OCI-LY3 (cell line): Measurements from ENCODE around the gene NPPC.

Source experiments
- H2AFZ ChIP-seq: fragments of 200-600, 300-600 bp; shearing (Covaris generic); 2 replicates; pipeline ENCODE4 v1.6.0; 2014; ENCODE audit warnings: antibody characterized with exemption, low read depth, low read length
- H3K27ac ChIP-seq: fragments of 200-600, 300-600 bp; sonication (generic); 2 replicates; pipeline ENCODE4 v1.5.1; 2014; ENCODE audit warnings: mild to moderate bottlenecking, low read length, moderate library complexity, mixed read lengths
- H3K27me3 ChIP-seq: fragments of 200-600, 300-600 bp; sonication (generic); 2 replicates; pipeline ENCODE4 v1.6.1; 2014; ENCODE audit warnings: low read depth, low read length, mixed read lengths
- H3K36me3 ChIP-seq: fragments of 200-600, 300-600 bp; sonication (generic); replicated peaks from 2 replicates; pipeline ENCODE3; 2014; ENCODE audit warnings: low read depth, low read length, mixed read lengths
- H3K4me1 ChIP-seq: fragments of 300-600, 200-600 bp; sonication (generic); 2 replicates; pipeline ENCODE4 v1.6.1; 2014; ENCODE audit warnings: low read length, mixed read lengths
- H3K4me2 ChIP-seq: fragments of 200-600, 300-600 bp; sonication (generic); 2 replicates; pipeline ENCODE4 v1.6.1; 2014; ENCODE audit warnings: low read length, mixed read lengths
- H3K4me3 ChIP-seq: fragments of 300-600, 200-600 bp; sonication (generic); 2 replicates; pipeline ENCODE4 v1.5.1; 2014; ENCODE audit warnings: antibody characterized with exemption, mild to moderate bottlenecking, low read length, moderate library complexity
- H3K79me2 ChIP-seq: fragments of 300-600, 200-600 bp; shearing (Covaris generic); 2 replicates; pipeline ENCODE4 v1.6.1; 2014; ENCODE audit warnings: mild to moderate bottlenecking, low read length, mixed read lengths
- H3K9ac ChIP-seq: fragments of 300-600, 200-600 bp; shearing (Covaris generic); 2 replicates; pipeline ENCODE4 v1.6.0; 2014; ENCODE audit warnings: mild to moderate bottlenecking, low read length, moderate library complexity
- H3K9me3 ChIP-seq: fragments of 200-600, 300-600 bp; shearing (Covaris generic); 2 replicates; pipeline ENCODE4 v1.6.1; 2014; ENCODE audit warnings: low read length, mixed read lengths; ENCODE audit not compliant: insufficient read depth
- H4K20me1 ChIP-seq: fragments of 200-600, 300-600 bp; sonication (generic); 2 replicates; pipeline ENCODE4 v1.6.1; 2016; ENCODE audit warnings: low read length, mixed read lengths; ENCODE audit not compliant: insufficient read depth
- CTCF ChIP-seq: fragments of 200-600, 300-600 bp; sonication (generic); IDR thresholded peaks from 2 replicates; pipeline ENCODE4 v1.5.1; 2014; ENCODE audit warnings: antibody characterized with exemption, low read length, low read depth
- EZH2phosphoT487 ChIP-seq: fragments of 200-600 bp; shearing (Covaris generic); IDR thresholded peaks from 2 replicates; pipeline ENCODE4 v1.6.1; 2018; ENCODE audit warnings: antibody characterized with exemption, mixed run types, low read depth

Gene NPPC

GRCh38 chr2:231891514-231891905, 34.7 kb downstream of the NPPC start:
- no peak for TF ChIP-seq CTCF
- no peak for TF ChIP-seq EZH2phosphoT487
- no peaks in the 10 kb centered on the region for H4K20me1 ChIP-seq

GRCh38 chr2:231890896-231891513, 35.2 kb downstream of the NPPC start:
- Histone ChIP-seq H3K36me3 (no peaks in the 10 kb centered on the region), H3K4me2 (no peak overlapping the region), H3K79me2 (no peaks in the 10 kb centered on the region), H3K4me3 (no peak overlapping the region), H3K4me1 (no peaks in the 10 kb centered on the region), H3K9ac (no peak overlapping the region), H3K9me3 (no peaks in the 10 kb centered on the region), H3K27ac (no peak overlapping the region), H4K20me1 (no peaks in the 10 kb centered on the region), H3K27me3 (no peaks in the 10 kb centered on the region; the same call in 1 of the 2 replicates), H2AFZ (no peak overlapping the region)
- TF ChIP-seq CTCF (no peak), EZH2phosphoT487 (no peak)

More at GRCh38 chr2:231891514-231891905, 34.7 kb downstream of the NPPC start:
- Histone ChIP-seq H3K79me2 (no peaks in the 10 kb centered on the region), H3K4me2 (no peak overlapping the region), H3K4me1 (no peaks in the 10 kb centered on the region), H3K9ac (no peak overlapping the region), H3K27ac (no peak overlapping the region), H3K4me3 (no peak overlapping the region), H3K27me3 (no peaks in the 10 kb centered on the region; the same call in 1 of the 2 replicates), H3K9me3 (no peaks in the 10 kb centered on the region), H3K36me3 (no peaks in the 10 kb centered on the region), H2AFZ (no peak overlapping the region)

GRCh38 chr2:231887756-231888155, 38.4 kb downstream of the NPPC start:
- no peaks in the 10 kb centered on the region for H3K4me1 ChIP-seq
- no peaks in the 10 kb centered on the region for H3K36me3 ChIP-seq
- H3K4me3 ChIP-seq: no peak overlapping the region
- H3K4me2 ChIP-seq: no peak overlapping the region
- TF ChIP-seq EZH2phosphoT487 (no peak), CTCF (no peak)
- H3K27me3 ChIP-seq: no peaks in the 10 kb centered on the region; the same call in 1 of the 2 replicates
- no peaks in the 10 kb centered on the region for H4K20me1 ChIP-seq
- no peaks in the 10 kb centered on the region for H3K79me2 ChIP-seq
- no peak overlapping the region for H3K27ac ChIP-seq
- no peaks in the 10 kb centered on the region for H3K9me3 ChIP-seq
- H2AFZ ChIP-seq: no peak overlapping the region
- H3K9ac ChIP-seq: no peak overlapping the region

GRCh38 chr2:231886071-231886681, 40.0 kb downstream of the NPPC start:
- Histone ChIP-seq H3K9me3 (no peaks in the 10 kb centered on the region), H3K27me3 (no peaks in the 10 kb centered on the region; the same call in 1 of the 2 replicates), H3K4me2 (no peak overlapping the region), H3K4me3 (no peak overlapping the region), H3K36me3 (no peaks in the 10 kb centered on the region), H3K79me2 (no peaks in the 10 kb centered on the region), H3K4me1 (no peaks in the 10 kb centered on the region), H4K20me1 (no peaks in the 10 kb centered on the region), H3K27ac (no peak overlapping the region), H3K9ac (no peak overlapping the region), H2AFZ (no peak overlapping the region)
- no peak for TF ChIP-seq CTCF
- TF ChIP-seq EZH2phosphoT487: no peak
